ENCODE results near the gene RXRG. TPM values are rescaled to one million over a fixed set of nuclear protein-coding genes. Genes with fewer than 3 reads are reported as not detected.

Gene RXRG
- polyA plus RNA-seq, 1 donor from 2014 or later = 0.78 TPM

DNA sequence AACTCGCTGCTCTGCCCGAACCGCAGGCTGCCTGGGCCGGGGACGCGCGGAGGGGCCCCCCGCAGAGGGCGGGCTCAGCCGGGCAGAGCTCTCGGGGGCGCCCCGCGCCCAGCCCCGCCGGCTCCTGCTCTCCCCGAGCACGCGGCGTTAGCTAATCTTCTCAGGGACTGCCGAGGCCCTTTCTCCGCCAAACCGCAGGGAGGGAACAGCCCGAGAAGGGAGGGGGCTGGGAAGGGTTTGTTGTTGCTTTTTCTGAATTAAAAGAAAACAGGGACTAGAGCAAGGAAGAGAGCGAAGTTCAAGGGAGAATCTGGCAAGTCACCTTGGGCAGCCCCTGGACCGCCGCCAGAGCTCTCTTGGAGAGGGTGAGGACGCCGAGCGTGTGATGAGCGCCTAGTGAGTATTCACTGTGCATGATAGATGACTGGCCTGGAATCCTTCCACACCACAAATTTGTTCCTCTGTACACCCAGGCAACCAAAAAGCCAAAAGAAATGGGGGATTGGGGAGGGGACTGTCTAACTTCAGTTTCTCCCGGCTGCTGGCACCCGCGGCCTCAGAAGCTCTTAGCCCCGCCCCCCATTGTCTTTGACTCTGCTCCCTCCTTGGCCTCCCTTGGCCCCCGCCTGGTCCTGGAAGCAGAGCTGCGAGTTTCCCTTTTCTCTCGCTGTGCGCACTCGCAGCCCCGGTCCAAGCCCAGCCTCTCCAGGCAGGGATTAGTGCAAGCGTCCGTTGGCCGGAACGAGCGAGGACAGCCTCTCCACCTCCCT lies 68.7 kb downstream of the RXRG start:
- no peak overlapping the region for H3K27ac ChIP-seq (ENCODE audit: low read length)

DNA sequence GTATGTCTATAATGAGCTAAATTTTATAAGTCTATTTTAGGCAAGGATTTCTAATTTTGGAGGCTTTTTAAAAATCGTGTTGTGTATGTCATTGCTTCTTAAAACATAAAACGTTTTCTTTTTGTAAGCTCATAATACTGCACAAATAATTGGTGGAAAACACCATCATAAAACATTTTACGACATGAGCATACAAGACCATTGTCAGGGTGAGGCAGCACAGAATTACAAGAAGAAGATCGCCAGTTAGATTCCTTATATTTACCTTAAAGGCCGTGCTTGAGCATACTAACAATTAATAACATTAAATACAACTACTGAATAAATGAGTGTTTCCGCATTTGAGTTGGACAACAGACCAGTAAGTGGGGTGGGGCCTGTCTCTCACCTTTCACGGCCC lies 69.3 kb downstream of the RXRG start:
- Histone ChIP-seq H3K9ac (ENCODE audit: low read length) (no peak overlapping the region), H3K36me3 (ENCODE audit: insufficient read depth, low read length) (no peaks in the 10 kb centered on the region), H3F3A (ENCODE audit: insufficient read depth, low read length, poor library complexity, severe bottlenecking) (no peaks in the 10 kb centered on the region), H3K4me2 (ENCODE audit: low read length) (no peak overlapping the region), H3K27me3 (ENCODE audit: insufficient read depth, low read depth, low read length) (peaks cover 26% of the 10 kb centered on the region), H2AFZ (ENCODE audit: low read depth, low read length) (no peak overlapping the region), H3K27ac (ENCODE audit: low read length) (no peak overlapping the region), H3K79me2 (replicated peaks; ENCODE audit: insufficient read depth, low read length) (no peaks in the 10 kb centered on the region), H3K9me3 (ENCODE audit: low read length) (no peaks in the 10 kb centered on the region), H3K9me2 (ENCODE audit: insufficient read depth, low read length) (no peaks in the 10 kb centered on the region), H3K4me3 (ENCODE audit: low read length) (peak overlapping the region; percentile 28), H4K20me1 (ENCODE audit: insufficient read depth) (no peaks in the 10 kb centered on the region)
- TF ChIP-seq POLR2AphosphoS5 (IDR thresholded peaks at IDR 0.05) = no peak
- TF ChIP-seq, protein P1, sequence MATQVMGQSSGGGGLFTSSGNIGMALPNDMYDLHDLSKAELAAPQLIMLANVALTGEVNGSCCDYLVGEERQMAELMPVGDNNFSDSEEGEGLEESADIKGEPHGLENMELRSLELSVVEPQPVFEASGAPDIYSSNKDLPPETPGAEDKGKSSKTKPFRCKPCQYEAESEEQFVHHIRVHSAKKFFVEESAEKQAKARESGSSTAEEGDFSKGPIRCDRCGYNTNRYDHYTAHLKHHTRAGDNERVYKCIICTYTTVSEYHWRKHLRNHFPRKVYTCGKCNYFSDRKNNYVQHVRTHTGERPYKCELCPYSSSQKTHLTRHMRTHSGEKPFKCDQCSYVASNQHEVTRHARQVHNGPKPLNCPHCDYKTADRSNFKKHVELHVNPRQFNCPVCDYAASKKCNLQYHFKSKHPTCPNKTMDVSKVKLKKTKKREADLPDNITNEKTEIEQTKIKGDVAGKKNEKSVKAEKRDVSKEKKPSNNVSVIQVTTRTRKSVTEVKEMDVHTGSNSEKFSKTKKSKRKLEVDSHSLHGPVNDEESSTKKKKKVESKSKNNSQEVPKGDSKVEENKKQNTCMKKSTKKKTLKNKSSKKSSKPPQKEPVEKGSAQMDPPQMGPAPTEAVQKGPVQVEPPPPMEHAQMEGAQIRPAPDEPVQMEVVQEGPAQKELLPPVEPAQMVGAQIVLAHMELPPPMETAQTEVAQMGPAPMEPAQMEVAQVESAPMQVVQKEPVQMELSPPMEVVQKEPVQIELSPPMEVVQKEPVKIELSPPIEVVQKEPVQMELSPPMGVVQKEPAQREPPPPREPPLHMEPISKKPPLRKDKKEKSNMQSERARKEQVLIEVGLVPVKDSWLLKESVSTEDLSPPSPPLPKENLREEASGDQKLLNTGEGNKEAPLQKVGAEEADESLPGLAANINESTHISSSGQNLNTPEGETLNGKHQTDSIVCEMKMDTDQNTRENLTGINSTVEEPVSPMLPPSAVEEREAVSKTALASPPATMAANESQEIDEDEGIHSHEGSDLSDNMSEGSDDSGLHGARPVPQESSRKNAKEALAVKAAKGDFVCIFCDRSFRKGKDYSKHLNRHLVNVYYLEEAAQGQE (IDR thresholded peaks at IDR 0.05; ENCODE audit: borderline replicate concordance) = no peak

More for the DNA sequence above, 68.7 kb downstream of the RXRG start:
- Histone ChIP-seq H4K20me1 (ENCODE audit: insufficient read depth) (no peaks in the 10 kb centered on the region), H3K4me3 (ENCODE audit: low read length) (peak overlapping the region; percentile 28), H3K9ac (ENCODE audit: low read length) (no peak overlapping the region), H3K27me3 (ENCODE audit: insufficient read depth, low read depth, low read length) (peaks cover 26% of the 10 kb centered on the region), H3K9me3 (ENCODE audit: low read length) (no peaks in the 10 kb centered on the region), H3K4me2 (ENCODE audit: low read length) (no peak overlapping the region), H3K9me2 (ENCODE audit: insufficient read depth, low read length) (no peaks in the 10 kb centered on the region), H3K36me3 (ENCODE audit: insufficient read depth, low read length) (no peaks in the 10 kb centered on the region), H2AFZ (ENCODE audit: low read depth, low read length) (no peak overlapping the region), H3K79me2 (replicated peaks; ENCODE audit: insufficient read depth, low read length) (no peaks in the 10 kb centered on the region), H3F3A (ENCODE audit: insufficient read depth, low read length, poor library complexity, severe bottlenecking) (no peaks in the 10 kb centered on the region)
- TF ChIP-seq, protein P1 (IDR thresholded peaks at IDR 0.05; ENCODE audit: borderline replicate concordance) = no peak
- TF ChIP-seq EP300 (conservative IDR thresholded peaks at IDR 0.05; ENCODE audit: poor library complexity, severe bottlenecking) (no peak), SMC3 (conservative IDR thresholded peaks at IDR 0.05; ENCODE audit: poor library complexity) (no peak), TAF1 (IDR thresholded peaks at IDR 0.05; ENCODE audit: low read depth) (no peak), POLR2AphosphoS5 (IDR thresholded peaks at IDR 0.05) (no peak), MXI1 (conservative IDR thresholded peaks at IDR 0.05; ENCODE audit: poor library complexity, severe bottlenecking) (no peak), EZH2 (IDR thresholded peaks at IDR 0.05; ENCODE audit: borderline replicate concordance, insufficient read depth, low read length, poor library complexity, severe bottlenecking) (no peak), RAD21 (conservative IDR thresholded peaks at IDR 0.05) (no peak)
- TF ChIP-seq, protein P2, sequence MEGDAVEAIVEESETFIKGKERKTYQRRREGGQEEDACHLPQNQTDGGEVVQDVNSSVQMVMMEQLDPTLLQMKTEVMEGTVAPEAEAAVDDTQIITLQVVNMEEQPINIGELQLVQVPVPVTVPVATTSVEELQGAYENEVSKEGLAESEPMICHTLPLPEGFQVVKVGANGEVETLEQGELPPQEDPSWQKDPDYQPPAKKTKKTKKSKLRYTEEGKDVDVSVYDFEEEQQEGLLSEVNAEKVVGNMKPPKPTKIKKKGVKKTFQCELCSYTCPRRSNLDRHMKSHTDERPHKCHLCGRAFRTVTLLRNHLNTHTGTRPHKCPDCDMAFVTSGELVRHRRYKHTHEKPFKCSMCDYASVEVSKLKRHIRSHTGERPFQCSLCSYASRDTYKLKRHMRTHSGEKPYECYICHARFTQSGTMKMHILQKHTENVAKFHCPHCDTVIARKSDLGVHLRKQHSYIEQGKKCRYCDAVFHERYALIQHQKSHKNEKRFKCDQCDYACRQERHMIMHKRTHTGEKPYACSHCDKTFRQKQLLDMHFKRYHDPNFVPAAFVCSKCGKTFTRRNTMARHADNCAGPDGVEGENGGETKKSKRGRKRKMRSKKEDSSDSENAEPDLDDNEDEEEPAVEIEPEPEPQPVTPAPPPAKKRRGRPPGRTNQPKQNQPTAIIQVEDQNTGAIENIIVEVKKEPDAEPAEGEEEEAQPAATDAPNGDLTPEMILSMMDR (IDR thresholded peaks at IDR 0.05; ENCODE audit: poor library complexity, severe bottlenecking) = no peak
